ENCODE results near the gene NSDHL.
"Not testable (repeated sequence)": the region's sequence is repeated elsewhere in the genome, so short reads cannot be mapped to it uniquely, and the experiment has no call there.

The NSDHL gene

DNA sequence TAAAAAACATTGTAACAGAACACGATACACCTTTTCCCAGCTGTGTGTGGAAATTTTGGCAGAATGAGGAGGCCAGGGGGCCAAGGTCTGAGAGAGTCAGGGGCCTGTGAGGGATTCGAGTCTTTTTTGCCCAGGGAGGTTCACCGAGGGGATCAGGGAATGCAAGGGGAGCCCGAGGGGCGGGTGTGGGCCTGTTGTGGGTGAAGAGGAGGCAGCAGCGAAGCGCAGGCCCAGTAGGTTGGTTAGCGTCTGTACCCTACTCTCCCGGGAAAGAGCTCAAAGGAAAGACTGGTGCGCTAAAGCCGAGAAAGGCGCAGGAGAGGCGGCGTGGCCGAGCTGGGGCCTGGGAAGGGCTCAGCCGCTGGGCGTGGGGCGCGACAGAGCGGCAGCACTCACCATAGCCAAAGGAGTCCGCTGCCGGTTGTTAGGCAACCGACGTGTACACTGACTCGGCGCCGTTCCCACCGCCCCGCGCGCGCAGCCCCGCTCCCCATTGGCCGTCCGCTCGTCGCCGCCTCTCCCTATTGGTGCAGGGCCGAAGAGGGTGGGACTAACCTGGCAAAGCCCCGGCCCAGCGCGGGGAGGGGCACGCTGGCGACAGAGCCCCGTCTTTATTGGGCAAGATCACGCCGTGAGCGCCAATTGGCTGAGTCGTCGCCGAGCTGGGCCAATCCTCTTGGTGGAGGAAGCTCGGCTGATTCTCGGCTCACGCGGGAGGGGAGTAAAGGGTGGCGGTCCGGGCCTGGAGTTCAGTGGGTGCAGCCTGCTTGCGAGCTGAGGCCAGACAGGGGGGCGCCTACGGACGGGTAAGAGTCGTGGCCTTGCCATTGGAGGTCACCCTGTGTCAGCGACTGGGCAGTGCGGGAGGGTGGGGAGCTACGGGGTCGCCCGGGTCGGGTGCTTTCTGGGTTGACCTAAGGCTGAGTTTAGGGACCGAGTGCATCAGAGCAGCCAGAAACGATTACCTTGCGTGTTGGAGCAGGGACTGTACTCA is at the start of gene NSDHL, which contains the start of gene CETN2:
NSDHL (plus strand) TSS at position 752 of the 994 bp plus-strand sequence. CDS start 15,262 bp downstream, outside the sequence.
CETN2 (minus strand) TSS at position 446 of the 994 bp plus-strand sequence; CDS start at position 399, 47 bp downstream.
- TF ChIP-seq ZFX (IDR thresholded peaks at IDR 0.05; ENCODE audit: borderline replicate concordance), result no peak
- TF ChIP-seq, protein P1, sequence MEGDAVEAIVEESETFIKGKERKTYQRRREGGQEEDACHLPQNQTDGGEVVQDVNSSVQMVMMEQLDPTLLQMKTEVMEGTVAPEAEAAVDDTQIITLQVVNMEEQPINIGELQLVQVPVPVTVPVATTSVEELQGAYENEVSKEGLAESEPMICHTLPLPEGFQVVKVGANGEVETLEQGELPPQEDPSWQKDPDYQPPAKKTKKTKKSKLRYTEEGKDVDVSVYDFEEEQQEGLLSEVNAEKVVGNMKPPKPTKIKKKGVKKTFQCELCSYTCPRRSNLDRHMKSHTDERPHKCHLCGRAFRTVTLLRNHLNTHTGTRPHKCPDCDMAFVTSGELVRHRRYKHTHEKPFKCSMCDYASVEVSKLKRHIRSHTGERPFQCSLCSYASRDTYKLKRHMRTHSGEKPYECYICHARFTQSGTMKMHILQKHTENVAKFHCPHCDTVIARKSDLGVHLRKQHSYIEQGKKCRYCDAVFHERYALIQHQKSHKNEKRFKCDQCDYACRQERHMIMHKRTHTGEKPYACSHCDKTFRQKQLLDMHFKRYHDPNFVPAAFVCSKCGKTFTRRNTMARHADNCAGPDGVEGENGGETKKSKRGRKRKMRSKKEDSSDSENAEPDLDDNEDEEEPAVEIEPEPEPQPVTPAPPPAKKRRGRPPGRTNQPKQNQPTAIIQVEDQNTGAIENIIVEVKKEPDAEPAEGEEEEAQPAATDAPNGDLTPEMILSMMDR (IDR thresholded peaks at IDR 0.05), result no peak
- peak within 1 kb of the TSS; percentile 47 for H3K27ac ChIP-seq

GRCh38 chrX:152787062-152787461 is 43.8 kb upstream of the NSDHL start:
- not testable (repeated sequence) for H3K27ac ChIP-seq

GRCh38 chrX:152798945-152799344 is 31.9 kb upstream of the NSDHL start:
- TF ChIP-seq, protein P1 (IDR thresholded peaks at IDR 0.05), result no peak
- no peak for TF ChIP-seq ZFX (IDR thresholded peaks at IDR 0.05; ENCODE audit: borderline replicate concordance)
- H3K27ac ChIP-seq, result no peak overlapping the region

DNA sequence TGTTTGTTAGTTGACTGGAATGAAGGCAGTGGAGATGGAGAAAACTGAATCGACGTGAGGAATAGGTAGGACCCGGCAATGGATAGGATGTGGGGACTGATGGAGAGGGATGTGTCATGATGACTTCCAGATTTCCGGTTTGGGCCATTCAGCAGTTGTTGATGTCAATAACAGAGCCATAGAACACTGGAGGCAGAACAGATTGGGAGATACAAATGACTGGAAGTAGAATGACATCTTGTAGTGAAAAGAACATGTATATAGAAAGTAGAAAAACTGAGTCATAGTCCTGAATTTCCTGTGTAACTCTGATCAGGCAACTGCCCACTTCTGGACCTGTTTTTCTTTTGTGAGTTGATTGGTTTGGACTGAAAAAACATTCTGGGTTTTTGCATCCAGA is 24.8 kb upstream of the NSDHL start:
- H3K27ac ChIP-seq, result no peak overlapping the region
- TF ChIP-seq, protein P1 (IDR thresholded peaks at IDR 0.05), result no peak
- no peak for TF ChIP-seq ZFX (IDR thresholded peaks at IDR 0.05; ENCODE audit: borderline replicate concordance)

DNA sequence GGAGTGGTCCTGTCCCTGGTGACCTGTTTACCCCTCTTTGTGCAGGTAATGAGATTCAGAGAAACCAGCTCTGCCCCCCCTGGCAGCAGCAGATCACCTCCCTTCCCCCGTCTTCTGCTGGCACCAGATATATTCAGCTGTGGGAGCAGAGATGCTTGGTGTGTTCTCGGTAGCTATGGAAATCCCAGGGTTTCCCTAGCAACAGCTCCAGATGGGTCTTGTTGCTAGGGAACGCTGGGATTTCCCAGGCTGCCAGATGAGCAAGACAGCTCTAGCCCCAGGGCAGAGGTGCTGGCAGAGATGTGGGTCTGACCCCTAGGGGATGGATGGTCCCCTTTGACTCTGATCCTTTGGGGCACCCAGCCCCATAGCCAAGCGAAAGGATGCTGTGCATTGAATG is 20.5 kb upstream of the NSDHL start:
- no peak for TF ChIP-seq ZFX (IDR thresholded peaks at IDR 0.05; ENCODE audit: borderline replicate concordance)
- TF ChIP-seq, protein P1 (IDR thresholded peaks at IDR 0.05), result no peak
- no peak overlapping the region for H3K27ac ChIP-seq

DNA sequence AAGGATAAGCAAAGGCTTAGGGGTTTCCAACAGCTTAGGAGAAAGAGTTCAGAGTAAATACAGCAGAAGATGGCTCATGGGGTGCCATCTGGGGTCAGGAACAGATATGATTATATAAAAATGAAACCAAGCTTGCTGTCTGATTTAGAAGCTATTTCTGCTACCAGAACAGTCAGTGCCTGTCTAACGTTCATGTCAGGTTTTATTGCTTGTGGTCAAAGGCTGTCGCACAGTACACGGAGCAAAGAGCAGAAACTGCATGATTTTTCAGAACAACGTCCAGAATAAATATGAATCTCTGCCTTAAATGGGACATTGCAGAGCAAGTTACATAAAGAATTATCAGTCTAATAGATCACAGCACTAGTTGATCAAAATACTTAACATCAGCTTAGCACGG is 17.7 kb upstream of the NSDHL start:
- no peak overlapping the region for H3K27ac ChIP-seq
- TF ChIP-seq ZFX (IDR thresholded peaks at IDR 0.05; ENCODE audit: borderline replicate concordance), result no peak
- TF ChIP-seq, protein P1 (IDR thresholded peaks at IDR 0.05), result no peak

DNA sequence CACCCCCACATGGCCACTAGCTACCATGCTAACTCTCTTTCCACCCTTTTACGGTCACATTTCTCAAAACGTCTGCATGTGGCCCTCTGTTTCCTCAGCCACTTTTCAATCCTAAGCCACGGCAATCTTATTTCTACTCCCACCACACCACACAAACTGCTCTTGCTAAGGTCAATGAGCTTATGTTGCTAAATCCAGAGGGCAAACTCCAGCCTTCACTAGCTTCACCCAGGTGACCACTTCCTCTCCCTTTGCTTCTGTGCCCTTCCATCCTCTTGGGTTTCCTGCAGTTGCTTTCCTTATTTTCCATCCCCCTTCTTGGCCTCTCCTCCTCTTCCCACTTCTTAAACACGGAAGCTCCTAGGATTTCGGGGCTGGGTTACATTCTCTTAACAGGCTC is 16.8 kb upstream of the NSDHL start:
- no peak for TF ChIP-seq ZFX (IDR thresholded peaks at IDR 0.05; ENCODE audit: borderline replicate concordance)
- TF ChIP-seq, protein P1 (IDR thresholded peaks at IDR 0.05), result no peak
- H3K27ac ChIP-seq, result no peak overlapping the region
